Measurements from ENCODE around the gene SMIM17.

Gene SMIM17

DNA sequence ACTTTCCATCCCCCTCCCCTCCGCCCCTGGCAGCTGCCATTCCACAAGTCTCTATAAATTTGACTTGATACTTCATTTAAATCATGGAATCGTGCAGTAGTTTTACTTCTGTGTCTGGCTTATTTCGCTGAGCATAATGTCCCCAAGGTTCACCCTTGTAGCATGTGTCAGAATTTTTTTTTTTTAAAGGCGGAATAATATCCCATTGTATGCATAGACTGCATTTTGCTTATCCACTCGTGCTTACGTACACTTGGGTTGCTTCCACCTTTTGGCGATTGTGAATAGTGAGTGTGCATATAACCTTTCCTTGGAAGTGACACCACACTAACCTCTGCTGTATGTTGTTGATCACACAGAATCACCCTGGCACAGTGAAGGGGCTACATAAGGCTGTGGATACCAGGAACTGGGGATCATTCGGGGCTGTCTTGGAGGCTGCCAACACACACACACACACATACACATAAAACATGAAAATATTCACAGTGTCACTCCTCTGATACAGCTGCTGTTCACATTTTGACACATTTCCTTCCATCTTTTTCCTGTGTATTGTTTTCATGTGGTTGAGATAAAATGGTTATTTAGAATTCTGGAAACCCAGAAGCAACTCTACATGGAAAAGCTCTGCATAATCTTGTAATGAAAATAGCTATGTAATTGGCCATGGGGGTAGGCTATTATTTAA, 34.5 kb upstream of the SMIM17 start:
- no peak overlapping the region for H3K4me2 ChIP-seq (ENCODE audit: low read length)
- H3K79me1 ChIP-seq (ENCODE audit: low read length), result no peaks in the 10 kb centered on the region
- no peak overlapping the region for H3K27ac ChIP-seq (ENCODE audit: low read depth, low read length)
- H3K4ac ChIP-seq (ENCODE audit: low read depth, low read length), result no peak overlapping the region
- no peak overlapping the region for H3K23ac ChIP-seq (ENCODE audit: low read length)
- no peak overlapping the region for H2BK12ac ChIP-seq (ENCODE audit: low read length)
- H3K36me3 ChIP-seq (ENCODE audit: control insufficient read depth in 1 of 2, insufficient read depth in 2 of 2, low read length in 2 of 2), result peaks cover 4 to 14% of the 10 kb centered on the region in 2 experiments
- no peak overlapping the region for H4K8ac ChIP-seq (ENCODE audit: low read depth, low read length)
- no peak overlapping the region for H2AK5ac ChIP-seq (ENCODE audit: low read length)
- no CpG with 5 or more reads among the region's 8 CpGs for WGBS (ENCODE audit: extremely low coverage, insufficient coverage, insufficient read length)
- DNase-seq, result no peak
- H2BK5ac ChIP-seq (ENCODE audit: low read depth, low read length, poor library complexity), result no peak overlapping the region
- H4K12ac ChIP-seq (ENCODE audit: low read depth, low read length), result no peak overlapping the region
- no peak overlapping the region for H2BK120ac ChIP-seq (ENCODE audit: insufficient read depth, low read length, poor library complexity)
- H3K14ac ChIP-seq (ENCODE audit: low read length), result no peak overlapping the region
- no peak overlapping the region for H4K91ac ChIP-seq (ENCODE audit: low read depth, low read length)
- no peak overlapping the region for H2AFZ ChIP-seq (ENCODE audit: insufficient read depth, low read length, poor library complexity)
- no peaks in the 10 kb centered on the region for H3K79me2 ChIP-seq (ENCODE audit: control insufficient read depth, insufficient read depth, low read length, poor library complexity)
- no peaks in the 10 kb centered on the region for H3K4me1 ChIP-seq (ENCODE audit: control insufficient read depth in 1 of 2, insufficient read depth in 2 of 2, low read length in 2 of 2)
- H3K9ac ChIP-seq (ENCODE audit: low read length), result no peak overlapping the region
- H3K18ac ChIP-seq (ENCODE audit: low read length), result no peak overlapping the region
- peaks cover 6% of the 10 kb centered on the region for H3K9me3 ChIP-seq (ENCODE audit: insufficient read depth, low read depth, low read length)
- no peak overlapping the region for H3K4me3 ChIP-seq (ENCODE audit: low read depth, low read length)
- no peaks in the 10 kb centered on the region for H3K27me3 ChIP-seq (ENCODE audit: insufficient read depth, low read length)

DNA sequence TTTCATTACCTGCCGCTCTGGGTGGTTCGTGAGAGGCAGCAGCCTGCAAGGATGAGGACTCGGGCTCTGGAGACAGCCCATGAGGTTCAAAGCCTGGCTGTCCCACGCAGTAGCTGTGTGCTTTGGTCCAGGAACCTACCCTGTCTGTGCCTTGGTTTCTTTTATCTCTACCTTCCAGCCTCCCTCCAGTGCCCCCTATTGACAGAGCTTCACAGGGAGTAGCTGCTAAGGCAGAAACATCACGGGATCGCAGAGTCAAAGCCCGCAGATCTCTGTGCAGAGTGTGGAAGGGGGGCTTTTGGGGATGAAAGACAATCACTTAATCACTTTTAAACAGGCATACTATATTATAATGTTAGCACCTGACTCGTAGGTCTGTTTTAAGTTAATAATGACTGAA, 31.7 kb upstream of the SMIM17 start:
- Histone ChIP-seq H3K4me3 (ENCODE audit: low read depth, low read length) (no peak overlapping the region), H4K12ac (ENCODE audit: low read depth, low read length) (no peak overlapping the region), H4K8ac (ENCODE audit: low read depth, low read length) (no peak overlapping the region), H3K4me2 (ENCODE audit: low read length) (no peak overlapping the region), H3K9ac (ENCODE audit: low read length) (no peak overlapping the region), H3K79me1 (ENCODE audit: low read length) (no peaks in the 10 kb centered on the region), H3K9me3 (ENCODE audit: insufficient read depth, low read depth, low read length) (peaks cover 6% of the 10 kb centered on the region), H3K79me2 (ENCODE audit: control insufficient read depth, insufficient read depth, low read length, poor library complexity) (no peaks in the 10 kb centered on the region), H3K14ac (ENCODE audit: low read length) (no peak overlapping the region), H3K27ac (ENCODE audit: low read depth, low read length) (no peak overlapping the region), H3K36me3 (ENCODE audit: control insufficient read depth in 1 of 2, insufficient read depth in 2 of 2, low read length in 2 of 2) (peaks cover 4 to 12% of the 10 kb centered on the region in 2 experiments), H2BK120ac (ENCODE audit: insufficient read depth, low read length, poor library complexity) (no peak overlapping the region), H3K18ac (ENCODE audit: low read length) (no peak overlapping the region), H3K4ac (ENCODE audit: low read depth, low read length) (no peak overlapping the region), H3K4me1 (ENCODE audit: control insufficient read depth in 1 of 2, insufficient read depth in 2 of 2, low read length in 2 of 2) (no peaks in the 10 kb centered on the region), H2AK5ac (ENCODE audit: low read length) (no peak overlapping the region), H3K23ac (ENCODE audit: low read length) (no peak overlapping the region), H2BK12ac (ENCODE audit: low read length) (no peak overlapping the region), H4K91ac (ENCODE audit: low read depth, low read length) (no peak overlapping the region), H3K27me3 (ENCODE audit: insufficient read depth, low read length) (no peaks in the 10 kb centered on the region), H2BK5ac (ENCODE audit: low read depth, low read length, poor library complexity) (no peak overlapping the region), H2AFZ (ENCODE audit: insufficient read depth, low read length, poor library complexity) (no peak overlapping the region)
- no CpG with 5 or more reads among the region's 8 CpGs for WGBS (ENCODE audit: extremely low coverage, insufficient coverage, insufficient read length)
- no peak for DNase-seq

DNA sequence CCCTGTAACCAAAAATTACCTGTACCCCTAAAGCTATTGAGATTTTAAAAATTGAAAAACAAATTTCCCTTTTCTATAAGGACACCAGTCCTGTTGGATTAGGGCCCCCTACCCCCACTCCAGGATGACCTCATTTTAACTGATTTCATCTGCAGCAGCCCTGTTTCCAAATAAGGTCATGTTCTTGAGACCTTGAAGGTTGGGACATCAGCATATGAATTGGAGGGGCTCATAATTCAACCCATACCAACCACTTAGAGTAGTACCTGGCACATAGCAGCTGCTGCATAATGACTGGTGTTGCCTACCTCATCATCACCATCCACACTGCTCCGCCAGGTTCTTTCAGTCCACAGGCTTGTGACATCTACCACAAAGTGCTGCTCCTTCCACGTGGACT, 30.2 kb upstream of the SMIM17 start:
- no peak overlapping the region for H2BK5ac ChIP-seq (ENCODE audit: low read depth, low read length, poor library complexity)
- no CpG with 5 or more reads among the region's 2 CpGs for WGBS (ENCODE audit: extremely low coverage, insufficient coverage, insufficient read length)
- no peak overlapping the region for H3K14ac ChIP-seq (ENCODE audit: low read length)
- H3K36me3 ChIP-seq (ENCODE audit: control insufficient read depth in 1 of 2, insufficient read depth in 2 of 2, low read length in 2 of 2), result peaks cover 6 to 16% of the 10 kb centered on the region in 2 experiments
- peaks cover 7% of the 10 kb centered on the region for H3K9me3 ChIP-seq (ENCODE audit: insufficient read depth, low read depth, low read length)
- H3K23ac ChIP-seq (ENCODE audit: low read length), result no peak overlapping the region
- no peak overlapping the region for H4K8ac ChIP-seq (ENCODE audit: low read depth, low read length)
- H3K27ac ChIP-seq (ENCODE audit: low read depth, low read length), result no peak overlapping the region
- no peaks in the 10 kb centered on the region for H3K27me3 ChIP-seq (ENCODE audit: insufficient read depth, low read length)
- H4K12ac ChIP-seq (ENCODE audit: low read depth, low read length), result no peak overlapping the region
- H3K4me1 ChIP-seq (ENCODE audit: control insufficient read depth in 1 of 2, insufficient read depth in 2 of 2, low read length in 2 of 2), result no peaks in the 10 kb centered on the region
- H3K79me2 ChIP-seq (ENCODE audit: control insufficient read depth, insufficient read depth, low read length, poor library complexity), result no peaks in the 10 kb centered on the region
- no peak overlapping the region for H3K4me3 ChIP-seq (ENCODE audit: low read depth, low read length)
- DNase-seq, result no peak
- no peak overlapping the region for H3K4ac ChIP-seq (ENCODE audit: low read depth, low read length)
- no peak overlapping the region for H2AK5ac ChIP-seq (ENCODE audit: low read length)
- H3K9ac ChIP-seq (ENCODE audit: low read length), result no peak overlapping the region
- H2BK12ac ChIP-seq (ENCODE audit: low read length), result no peak overlapping the region
- no peaks in the 10 kb centered on the region for H3K79me1 ChIP-seq (ENCODE audit: low read length)
- H4K91ac ChIP-seq (ENCODE audit: low read depth, low read length), result no peak overlapping the region
- peak overlapping the region; percentile 48 for H3K18ac ChIP-seq (ENCODE audit: low read length)
- H3K4me2 ChIP-seq (ENCODE audit: low read length), result no peak overlapping the region
- no peak overlapping the region for H2AFZ ChIP-seq (ENCODE audit: insufficient read depth, low read length, poor library complexity)
- no peak overlapping the region for H2BK120ac ChIP-seq (ENCODE audit: insufficient read depth, low read length, poor library complexity)

DNA sequence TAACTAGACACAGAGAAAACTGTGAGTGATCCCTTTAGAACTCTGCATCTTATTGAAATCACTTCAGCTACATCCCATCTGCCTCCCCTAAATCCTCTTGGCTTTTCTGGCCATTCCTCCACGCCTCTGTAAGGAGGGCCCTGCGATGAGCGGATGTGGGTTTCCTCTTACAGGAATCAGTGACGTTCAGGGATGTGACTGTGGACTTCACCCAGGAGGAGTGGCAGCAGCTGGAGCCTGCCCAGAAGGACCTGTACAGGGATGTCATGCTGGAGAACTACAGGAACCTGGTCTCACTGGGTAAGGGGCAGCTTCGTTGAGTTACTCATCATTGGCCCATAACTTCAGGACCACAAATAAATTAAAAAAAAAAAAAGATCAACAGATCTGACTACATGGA, 29.3 kb upstream of the SMIM17 start:
- Histone ChIP-seq H3K9me3 (ENCODE audit: insufficient read depth, low read depth, low read length) (peaks cover 15% of the 10 kb centered on the region), H3K4me2 (ENCODE audit: low read length) (no peak overlapping the region), H3K14ac (ENCODE audit: low read length) (no peak overlapping the region), H2BK120ac (ENCODE audit: insufficient read depth, low read length, poor library complexity) (no peak overlapping the region), H4K8ac (ENCODE audit: low read depth, low read length) (no peak overlapping the region), H3K27ac (ENCODE audit: low read depth, low read length) (no peak overlapping the region), H4K12ac (ENCODE audit: low read depth, low read length) (no peak overlapping the region), H3K9ac (ENCODE audit: low read length) (no peak overlapping the region), H3K4ac (ENCODE audit: low read depth, low read length) (no peak overlapping the region), H3K4me3 (ENCODE audit: low read depth, low read length) (no peak overlapping the region), H2AK5ac (ENCODE audit: low read length) (no peak overlapping the region), H3K23ac (ENCODE audit: low read length) (no peak overlapping the region), H2AFZ (ENCODE audit: insufficient read depth, low read length, poor library complexity) (no peak overlapping the region), H3K4me1 (ENCODE audit: control insufficient read depth in 1 of 2, insufficient read depth in 2 of 2, low read length in 2 of 2) (no peaks in the 10 kb centered on the region), H3K18ac (ENCODE audit: low read length) (no peak overlapping the region), H3K27me3 (ENCODE audit: insufficient read depth, low read length) (no peaks in the 10 kb centered on the region), H2BK12ac (ENCODE audit: low read length) (no peak overlapping the region), H3K79me2 (ENCODE audit: control insufficient read depth, insufficient read depth, low read length, poor library complexity) (no peaks in the 10 kb centered on the region), H4K91ac (ENCODE audit: low read depth, low read length) (no peak overlapping the region), H3K79me1 (ENCODE audit: low read length) (no peaks in the 10 kb centered on the region), H2BK5ac (ENCODE audit: low read depth, low read length, poor library complexity) (no peak overlapping the region), H3K36me3 (ENCODE audit: control insufficient read depth in 1 of 2, insufficient read depth in 2 of 2, low read length in 2 of 2) (peaks cover 10 to 21% of the 10 kb centered on the region in 2 experiments)
- WGBS (ENCODE audit: extremely low coverage, insufficient coverage, insufficient read length), result no CpG with 5 or more reads among the region's 5 CpGs
- DNase-seq, result no peak
